ENCODE measurements around the gene UMODL1.

DNA sequence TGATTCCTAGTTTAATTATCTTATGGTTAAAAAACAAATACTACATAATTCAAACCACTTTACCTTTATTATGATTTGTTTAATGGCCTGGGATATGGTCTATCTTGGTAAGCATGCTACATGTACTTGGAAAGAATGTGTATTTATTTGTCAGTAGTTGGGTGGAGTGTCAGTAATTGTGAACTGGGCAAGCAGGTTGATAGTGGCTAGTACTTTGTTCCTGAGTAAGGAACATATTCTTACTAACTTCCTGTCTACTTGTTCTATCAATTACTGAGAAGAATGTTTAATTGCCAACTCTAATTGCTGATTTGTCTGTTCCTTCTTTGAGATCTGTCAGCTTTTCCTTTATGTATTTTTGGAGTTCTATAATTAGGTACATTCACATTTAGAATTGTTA lies 98.6 kb downstream of the UMODL1 start:
- TF ChIP-seq, protein P1, sequence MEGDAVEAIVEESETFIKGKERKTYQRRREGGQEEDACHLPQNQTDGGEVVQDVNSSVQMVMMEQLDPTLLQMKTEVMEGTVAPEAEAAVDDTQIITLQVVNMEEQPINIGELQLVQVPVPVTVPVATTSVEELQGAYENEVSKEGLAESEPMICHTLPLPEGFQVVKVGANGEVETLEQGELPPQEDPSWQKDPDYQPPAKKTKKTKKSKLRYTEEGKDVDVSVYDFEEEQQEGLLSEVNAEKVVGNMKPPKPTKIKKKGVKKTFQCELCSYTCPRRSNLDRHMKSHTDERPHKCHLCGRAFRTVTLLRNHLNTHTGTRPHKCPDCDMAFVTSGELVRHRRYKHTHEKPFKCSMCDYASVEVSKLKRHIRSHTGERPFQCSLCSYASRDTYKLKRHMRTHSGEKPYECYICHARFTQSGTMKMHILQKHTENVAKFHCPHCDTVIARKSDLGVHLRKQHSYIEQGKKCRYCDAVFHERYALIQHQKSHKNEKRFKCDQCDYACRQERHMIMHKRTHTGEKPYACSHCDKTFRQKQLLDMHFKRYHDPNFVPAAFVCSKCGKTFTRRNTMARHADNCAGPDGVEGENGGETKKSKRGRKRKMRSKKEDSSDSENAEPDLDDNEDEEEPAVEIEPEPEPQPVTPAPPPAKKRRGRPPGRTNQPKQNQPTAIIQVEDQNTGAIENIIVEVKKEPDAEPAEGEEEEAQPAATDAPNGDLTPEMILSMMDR (IDR thresholded peaks at IDR 0.05), result no peak
- TF ChIP-seq POLR2A (IDR thresholded peaks at IDR 0.05), result no peak

All from adrenal gland (tissue), 5 donors.